ENCODE results near the gene RYR3. TPM values are rescaled to one million over a fixed set of nuclear protein-coding genes. Genes with fewer than 3 reads are reported as not detected.

The RYR3 gene
- total RNA-seq, 1 experiment from 2014 or later: not detected

DNA sequence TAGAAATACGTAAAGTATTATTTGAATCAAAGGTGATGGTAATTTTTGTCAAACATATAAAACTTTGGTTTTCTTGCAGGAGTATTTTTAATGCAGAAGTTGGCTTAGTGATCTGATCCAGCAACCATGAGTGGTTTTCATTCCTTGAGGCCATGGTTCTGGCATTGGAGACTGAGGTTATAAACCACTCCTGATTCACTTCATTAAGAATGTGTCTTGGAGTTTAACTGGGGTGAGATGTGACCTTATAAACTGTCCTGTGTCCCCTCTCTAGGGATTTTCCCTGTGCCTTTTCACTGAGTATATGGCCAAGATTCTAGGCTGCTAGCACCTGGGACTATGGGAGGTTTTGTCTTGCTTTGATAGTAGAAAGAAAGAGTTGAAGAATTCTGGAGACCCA, 94.3 kb downstream of the RYR3 start:
- ChIA-PET CTCF (no interaction called here), POLR2A (no interaction called here)
- DNase-seq (ENCODE audit: unreplicated experiment): no peak
- Mint-ChIP-seq H3K4me1 (ENCODE audit: insufficient read depth, unreplicated experiment) (no peaks in the 10 kb centered on the region), H3K27me3 (ENCODE audit: insufficient read depth, unreplicated experiment) (peaks cover 9% of the 10 kb centered on the region), H3K4me3 (ENCODE audit: unreplicated experiment) (no peak overlapping the region), H3K9me3 (ENCODE audit: unreplicated experiment) (no peaks in the 10 kb centered on the region), H3K36me3 (ENCODE audit: insufficient read depth, unreplicated experiment) (no peaks in the 10 kb centered on the region), H3K27ac (ENCODE audit: low read depth, unreplicated experiment) (no peak overlapping the region)
- TF ChIP-seq, protein P1, sequence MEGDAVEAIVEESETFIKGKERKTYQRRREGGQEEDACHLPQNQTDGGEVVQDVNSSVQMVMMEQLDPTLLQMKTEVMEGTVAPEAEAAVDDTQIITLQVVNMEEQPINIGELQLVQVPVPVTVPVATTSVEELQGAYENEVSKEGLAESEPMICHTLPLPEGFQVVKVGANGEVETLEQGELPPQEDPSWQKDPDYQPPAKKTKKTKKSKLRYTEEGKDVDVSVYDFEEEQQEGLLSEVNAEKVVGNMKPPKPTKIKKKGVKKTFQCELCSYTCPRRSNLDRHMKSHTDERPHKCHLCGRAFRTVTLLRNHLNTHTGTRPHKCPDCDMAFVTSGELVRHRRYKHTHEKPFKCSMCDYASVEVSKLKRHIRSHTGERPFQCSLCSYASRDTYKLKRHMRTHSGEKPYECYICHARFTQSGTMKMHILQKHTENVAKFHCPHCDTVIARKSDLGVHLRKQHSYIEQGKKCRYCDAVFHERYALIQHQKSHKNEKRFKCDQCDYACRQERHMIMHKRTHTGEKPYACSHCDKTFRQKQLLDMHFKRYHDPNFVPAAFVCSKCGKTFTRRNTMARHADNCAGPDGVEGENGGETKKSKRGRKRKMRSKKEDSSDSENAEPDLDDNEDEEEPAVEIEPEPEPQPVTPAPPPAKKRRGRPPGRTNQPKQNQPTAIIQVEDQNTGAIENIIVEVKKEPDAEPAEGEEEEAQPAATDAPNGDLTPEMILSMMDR (IDR thresholded peaks at IDR 0.05; ENCODE audit: unreplicated experiment): no peak
- intact Hi-C loops (cut with micrococcal nuclease): no loop called here
- no TSS peak for BruUV-seq (replicated peaks)

DNA sequence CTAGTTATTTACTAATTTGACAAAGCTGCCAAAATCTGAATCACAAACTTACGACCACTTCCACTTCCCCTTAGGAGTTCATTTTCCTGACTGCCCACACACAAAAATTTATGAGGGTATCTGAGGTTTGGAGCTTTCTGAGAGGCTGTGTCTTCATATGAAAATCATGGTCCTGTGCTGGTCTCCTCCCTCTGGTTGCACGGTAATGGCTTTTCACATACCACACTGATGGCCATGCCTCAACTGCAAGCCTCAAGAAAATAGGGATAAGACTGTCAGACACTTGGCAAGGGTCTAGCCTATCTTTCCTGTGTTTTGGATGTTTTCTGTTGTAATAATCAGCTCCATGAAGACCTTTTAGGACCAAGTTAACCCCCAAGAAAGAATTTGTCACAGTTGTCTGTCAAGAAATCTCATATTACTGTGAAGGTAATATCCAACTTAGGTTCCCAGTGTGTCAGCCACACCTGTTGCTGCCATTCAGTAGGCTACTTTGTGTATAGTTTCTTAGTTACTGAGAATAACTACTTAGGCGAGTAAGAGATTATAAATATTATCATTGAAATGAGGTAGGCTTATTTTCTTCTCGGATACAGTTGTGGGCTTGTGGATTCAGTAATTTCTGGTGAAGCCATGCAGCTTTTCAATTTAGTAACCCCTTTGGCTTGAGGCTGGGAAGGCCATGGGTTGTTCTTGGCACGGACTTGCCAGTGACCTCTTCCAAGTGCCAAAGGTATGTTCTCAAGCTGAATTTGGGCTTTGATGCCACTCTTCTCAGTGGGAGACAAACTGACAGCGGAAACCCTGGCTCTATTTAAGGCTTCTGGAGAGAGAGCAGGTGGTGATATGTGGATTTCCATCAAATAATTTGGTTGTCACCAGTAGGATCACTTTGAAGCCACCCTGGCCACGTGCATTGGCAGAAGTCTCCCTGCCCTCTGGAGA, 101.1 kb downstream of the RYR3 start:
- H3K4me1 Mint-ChIP-seq (ENCODE audit: insufficient read depth, unreplicated experiment): no peaks in the 10 kb centered on the region
- no peaks in the 10 kb centered on the region for H3K36me3 Mint-ChIP-seq (ENCODE audit: insufficient read depth, unreplicated experiment)
- CTCF ChIA-PET: no interaction called here
- intact Hi-C loops (cut with micrococcal nuclease): no loop called here
- TF ChIP-seq, protein P1 (IDR thresholded peaks at IDR 0.05; ENCODE audit: unreplicated experiment): no peak
- no peaks in the 10 kb centered on the region for H3K9me3 Mint-ChIP-seq (ENCODE audit: unreplicated experiment)
- POLR2A ChIA-PET: interaction anchor here (0.5 to 0.7 kb wide), 4 partner anchors 10 to 597 kb away, joined by 3 read pairs; no protein-coding TSS in a partner anchor
- no peak overlapping the region for H3K27ac Mint-ChIP-seq (ENCODE audit: low read depth, unreplicated experiment)
- BruUV-seq (replicated peaks): no TSS peak
- DNase-seq (ENCODE audit: unreplicated experiment): no peak
- no peaks in the 10 kb centered on the region for H3K27me3 Mint-ChIP-seq (ENCODE audit: insufficient read depth, unreplicated experiment)
- no peak overlapping the region for H3K4me3 Mint-ChIP-seq (ENCODE audit: unreplicated experiment)

DNA sequence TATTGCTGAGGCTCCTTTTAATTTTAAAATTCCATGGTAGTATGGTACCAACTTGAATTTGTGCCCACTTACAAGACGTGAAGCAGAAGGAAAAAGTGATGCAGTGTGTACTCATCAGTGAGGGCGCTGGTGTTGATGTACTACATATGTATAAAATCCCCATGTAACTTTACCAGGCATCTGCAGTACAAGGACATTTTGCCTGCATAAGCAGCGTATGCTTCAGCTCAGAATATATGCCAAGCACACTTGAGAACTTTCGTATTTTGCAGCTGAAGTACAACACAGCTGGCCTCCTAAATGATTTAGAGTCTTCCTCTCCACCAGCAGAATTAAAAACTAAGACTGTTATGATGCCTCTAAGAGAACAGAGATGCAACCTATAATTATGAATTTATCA, 108.9 kb downstream of the RYR3 start:
- TF ChIP-seq, protein P1 (IDR thresholded peaks at IDR 0.05; ENCODE audit: unreplicated experiment): no peak
- Mint-ChIP-seq H3K36me3 (ENCODE audit: insufficient read depth, unreplicated experiment) (no peaks in the 10 kb centered on the region), H3K27ac (ENCODE audit: low read depth, unreplicated experiment) (no peak overlapping the region), H3K27me3 (ENCODE audit: insufficient read depth, unreplicated experiment) (no peaks in the 10 kb centered on the region), H3K4me1 (ENCODE audit: insufficient read depth, unreplicated experiment) (peaks cover under 1% of the 10 kb centered on the region), H3K9me3 (ENCODE audit: unreplicated experiment) (no peaks in the 10 kb centered on the region), H3K4me3 (ENCODE audit: unreplicated experiment) (no peak overlapping the region)
- DNase-seq (ENCODE audit: unreplicated experiment): no peak
- CTCF ChIA-PET: no interaction called here
- BruUV-seq (replicated peaks): no TSS peak
- POLR2A ChIA-PET: no interaction called here
- intact Hi-C loops (cut with micrococcal nuclease): no loop called here

DNA sequence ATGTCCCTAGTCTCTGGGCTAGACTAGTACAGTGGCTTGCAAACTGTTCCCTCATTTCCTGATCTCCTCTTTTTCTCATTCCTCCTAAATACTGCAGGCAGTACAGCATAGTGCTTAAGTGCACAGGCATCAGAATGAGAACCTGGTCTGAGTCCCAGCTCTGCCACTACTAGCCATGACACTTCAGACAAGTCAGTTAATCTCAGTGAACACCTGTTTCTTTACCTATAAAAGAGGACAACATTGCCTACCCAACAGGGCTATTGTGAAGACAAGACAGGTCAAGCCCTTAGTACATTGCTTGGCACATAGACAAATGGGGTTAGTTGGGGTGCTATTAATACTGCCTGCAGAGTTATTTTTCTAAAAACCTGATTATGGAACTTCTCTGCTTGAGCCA, 113.3 kb downstream of the RYR3 start:
- DNase-seq (ENCODE audit: unreplicated experiment): no peak
- H3K4me3 Mint-ChIP-seq (ENCODE audit: unreplicated experiment): no peak overlapping the region
- H3K4me1 Mint-ChIP-seq (ENCODE audit: insufficient read depth, unreplicated experiment): peaks cover 8% of the 10 kb centered on the region
- TF ChIP-seq, protein P1 (IDR thresholded peaks at IDR 0.05; ENCODE audit: unreplicated experiment): no peak
- no peak overlapping the region for H3K27ac Mint-ChIP-seq (ENCODE audit: low read depth, unreplicated experiment)
- CTCF ChIA-PET: no interaction called here
- no peaks in the 10 kb centered on the region for H3K36me3 Mint-ChIP-seq (ENCODE audit: insufficient read depth, unreplicated experiment)
- no peaks in the 10 kb centered on the region for H3K9me3 Mint-ChIP-seq (ENCODE audit: unreplicated experiment)
- intact Hi-C loops (cut with micrococcal nuclease): no loop called here
- BruUV-seq (replicated peaks): no TSS peak
- POLR2A ChIA-PET: interaction anchor here (0.6 kb wide), 1 partner anchor 1860 kb away, joined by 4 read pairs; no protein-coding TSS in a partner anchor
- H3K27me3 Mint-ChIP-seq (ENCODE audit: insufficient read depth, unreplicated experiment): no peaks in the 10 kb centered on the region

Data from MCF 10A (cell line).